HUES48 (cell line): Measurements from ENCODE around the gene NOB1.

Experiments
- H3K27ac ChIP-seq: one replicate; pipeline ENCODE4 v1.7.0; 2013; ENCODE audit warnings: low read depth, low read length, inconsistent platforms
- H3K27me3 ChIP-seq: 2 replicates; pipeline ENCODE4 v1.6.1; 2013; ENCODE audit warnings: mild to moderate bottlenecking, low read length; ENCODE audit not compliant: control insufficient read depth, insufficient read depth
- H3K36me3 ChIP-seq: 2 replicates; pipeline ENCODE4 v1.6.1; 2013; ENCODE audit warnings: low read length; ENCODE audit not compliant: control insufficient read depth, insufficient read depth
- H3K4me1 ChIP-seq: 2 replicates; pipeline ENCODE4 v1.6.1; 2013; ENCODE audit warnings: mild to moderate bottlenecking, low read length; ENCODE audit not compliant: control insufficient read depth, insufficient read depth
- H3K4me3 ChIP-seq: 2 replicates; pipeline ENCODE4 v1.5.1; 2013; ENCODE audit warnings: mild to moderate bottlenecking, low read depth, low read length
- H3K9ac ChIP-seq: 2 replicates; pipeline ENCODE4 v1.6.1; 2013; ENCODE audit warnings: mild to moderate bottlenecking, low read depth, low read length, moderate library complexity
- H3K9me3 ChIP-seq: 2 replicates; pipeline ENCODE4 v1.6.1; 2013; ENCODE audit warnings: low read length; ENCODE audit not compliant: control insufficient read depth, insufficient read depth

NOB1 gene

GRCh38 chr16:69720822-69721430 lies 33.8 kb downstream of the NOB1 start:
- H3K36me3 ChIP-seq: peaks cover 16% of the 10 kb centered on the region
- H3K4me1 ChIP-seq: peaks cover 12% of the 10 kb centered on the region
- no peaks in the 10 kb centered on the region for H3K27me3 ChIP-seq
- H3K4me3 ChIP-seq: no peak overlapping the region
- H3K9ac ChIP-seq: no peak overlapping the region
- H3K27ac ChIP-seq: no peak overlapping the region
- H3K9me3 ChIP-seq: no peaks in the 10 kb centered on the region

- H3K9me3 ChIP-seq: no peaks in the 10 kb centered on the region
- no peak overlapping the region for H3K27ac ChIP-seq
- no peak overlapping the region for H3K4me3 ChIP-seq
- H3K4me1 ChIP-seq: no peaks in the 10 kb centered on the region
- peaks cover 27% of the 10 kb centered on the region for H3K36me3 ChIP-seq
- H3K27me3 ChIP-seq: no peaks in the 10 kb centered on the region
- no peak overlapping the region for H3K9ac ChIP-seq
Measured at GRCh38 chr16:69718111-69718764, 36.5 kb downstream of the NOB1 start.

DNA sequence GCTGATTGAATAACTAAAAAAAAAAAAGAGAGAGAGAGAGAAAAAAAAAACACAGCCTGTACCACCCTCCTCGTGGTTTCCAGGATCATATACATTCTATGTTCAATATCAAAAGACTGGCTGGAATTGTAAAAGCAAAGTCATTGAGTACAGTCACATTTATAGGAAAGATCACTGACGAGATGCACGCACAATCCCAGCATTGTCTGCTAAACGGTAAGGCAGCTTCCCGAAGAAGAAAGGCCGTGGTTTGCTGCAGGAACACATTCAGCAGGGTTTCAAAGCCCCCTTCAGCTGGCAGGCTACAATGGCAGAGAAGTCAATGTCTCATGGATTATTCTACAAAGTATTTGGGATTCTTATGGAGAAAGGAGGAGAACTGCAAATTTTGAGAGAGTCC lies 37.7 kb downstream of the NOB1 start:
- no peak overlapping the region for H3K27ac ChIP-seq
- H3K27me3 ChIP-seq: no peaks in the 10 kb centered on the region
- H3K9me3 ChIP-seq: no peaks in the 10 kb centered on the region
- H3K4me1 ChIP-seq: no peaks in the 10 kb centered on the region
- no peak overlapping the region for H3K9ac ChIP-seq
- peaks cover 38% of the 10 kb centered on the region for H3K36me3 ChIP-seq
- no peak overlapping the region for H3K4me3 ChIP-seq

DNA sequence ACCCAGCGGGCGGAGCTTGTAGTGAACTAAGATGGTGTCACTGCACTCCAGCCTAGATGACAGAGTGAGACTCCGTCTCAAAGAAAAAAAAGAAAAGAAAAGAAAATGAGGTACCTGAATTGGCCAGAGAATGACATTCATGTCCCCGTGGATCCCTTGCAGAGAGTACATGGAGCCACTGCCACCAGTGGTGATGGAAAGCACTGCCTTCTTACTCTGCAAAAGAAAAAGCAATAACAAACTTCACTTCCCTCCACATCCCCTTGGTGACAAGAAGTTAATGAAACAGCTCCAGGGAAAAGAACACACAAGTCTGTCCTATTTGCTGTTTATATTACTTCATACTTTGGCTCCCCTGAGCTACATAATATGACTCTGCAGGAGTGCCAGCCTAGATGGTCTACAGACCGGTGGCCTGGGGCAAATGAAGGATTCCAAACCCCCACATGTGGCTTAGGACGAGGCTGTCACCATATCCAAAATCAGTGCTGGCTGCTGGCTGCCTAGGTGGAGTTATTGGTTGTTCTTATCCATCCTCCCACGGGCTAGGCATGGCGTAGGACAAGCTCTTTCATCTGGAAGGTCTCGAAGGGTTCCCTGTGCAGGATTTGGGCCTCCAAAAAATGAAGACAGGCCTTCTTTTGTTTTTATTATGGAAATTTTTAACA lies 41.7 kb downstream of the NOB1 start:
- H3K27me3 ChIP-seq: no peaks in the 10 kb centered on the region
- H3K36me3 ChIP-seq: peaks cover 48% of the 10 kb centered on the region
- H3K9me3 ChIP-seq: no peaks in the 10 kb centered on the region
- no peak overlapping the region for H3K9ac ChIP-seq
- H3K27ac ChIP-seq: no peak overlapping the region
- no peak overlapping the region for H3K4me3 ChIP-seq
- H3K4me1 ChIP-seq: no peaks in the 10 kb centered on the region

DNA sequence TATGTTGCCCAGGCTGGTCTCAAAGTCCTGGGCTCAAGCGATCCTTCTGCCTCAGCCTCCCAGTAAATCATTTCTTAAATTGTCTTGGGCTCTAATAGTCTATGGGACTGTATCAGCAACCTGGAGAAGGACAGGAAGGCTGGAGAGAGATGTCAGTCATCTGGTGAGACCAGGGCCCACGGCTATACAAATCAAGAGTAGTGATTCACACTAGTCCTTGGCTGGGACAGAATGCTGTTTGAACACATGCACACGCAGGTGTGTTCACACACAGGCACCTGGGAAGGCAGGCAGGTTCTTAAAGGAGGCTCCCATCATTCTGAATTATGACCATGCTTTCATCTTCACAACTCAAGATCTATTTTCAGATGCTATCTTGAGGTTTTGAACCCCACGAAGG lies 42.4 kb downstream of the NOB1 start:
- Histone ChIP-seq H3K36me3 (peaks cover 45% of the 10 kb centered on the region), H3K9ac (no peak overlapping the region), H3K27ac (no peak overlapping the region), H3K4me1 (no peaks in the 10 kb centered on the region), H3K9me3 (no peaks in the 10 kb centered on the region), H3K27me3 (no peaks in the 10 kb centered on the region), H3K4me3 (no peak overlapping the region)

- Histone ChIP-seq H3K27me3 (no peaks in the 10 kb centered on the region), H3K9me3 (no peaks in the 10 kb centered on the region), H3K4me3 (no peak overlapping the region), H3K4me1 (no peaks in the 10 kb centered on the region), H3K36me3 (peaks cover 37% of the 10 kb centered on the region), H3K9ac (no peak overlapping the region), H3K27ac (no peak overlapping the region)
Measured at GRCh38 chr16:69711115-69711740, 43.5 kb downstream of the NOB1 start.

DNA sequence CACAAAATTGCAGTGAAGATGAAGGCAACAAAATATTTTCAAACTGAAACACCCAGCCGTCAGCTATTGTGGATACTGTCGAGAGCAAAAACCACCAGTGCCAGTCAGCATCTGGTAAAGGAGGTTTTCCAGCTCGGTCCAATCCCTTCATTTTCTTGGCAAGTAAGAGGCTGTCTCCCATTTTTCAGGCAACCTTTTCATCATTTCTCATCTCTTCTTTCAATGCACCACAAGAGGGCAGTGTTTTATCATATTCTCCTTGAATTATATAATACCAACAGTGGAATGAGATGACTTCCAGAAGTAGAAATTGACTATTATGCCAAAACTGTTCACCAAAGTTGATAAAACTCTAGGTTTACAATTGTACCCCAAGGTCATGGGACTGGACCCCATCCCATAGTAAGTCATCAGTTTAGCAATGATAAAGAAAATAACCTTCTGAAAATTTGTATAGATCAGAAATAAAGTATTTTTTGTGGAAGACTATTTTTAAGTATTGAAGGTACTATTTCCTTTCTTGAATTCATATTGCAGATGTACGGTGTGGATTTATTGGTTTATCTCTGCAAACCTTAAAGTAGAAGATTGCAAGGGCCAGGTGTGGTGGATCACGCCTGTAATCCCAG lies 45.2 kb downstream of the NOB1 start:
- H3K27ac ChIP-seq: peak overlapping the region; percentile 37
- no peaks in the 10 kb centered on the region for H3K9me3 ChIP-seq
- no peak overlapping the region for H3K9ac ChIP-seq
- H3K27me3 ChIP-seq: no peaks in the 10 kb centered on the region
- H3K36me3 ChIP-seq: peaks cover 27% of the 10 kb centered on the region
- H3K4me3 ChIP-seq: no peak overlapping the region
- no peaks in the 10 kb centered on the region for H3K4me1 ChIP-seq

DNA sequence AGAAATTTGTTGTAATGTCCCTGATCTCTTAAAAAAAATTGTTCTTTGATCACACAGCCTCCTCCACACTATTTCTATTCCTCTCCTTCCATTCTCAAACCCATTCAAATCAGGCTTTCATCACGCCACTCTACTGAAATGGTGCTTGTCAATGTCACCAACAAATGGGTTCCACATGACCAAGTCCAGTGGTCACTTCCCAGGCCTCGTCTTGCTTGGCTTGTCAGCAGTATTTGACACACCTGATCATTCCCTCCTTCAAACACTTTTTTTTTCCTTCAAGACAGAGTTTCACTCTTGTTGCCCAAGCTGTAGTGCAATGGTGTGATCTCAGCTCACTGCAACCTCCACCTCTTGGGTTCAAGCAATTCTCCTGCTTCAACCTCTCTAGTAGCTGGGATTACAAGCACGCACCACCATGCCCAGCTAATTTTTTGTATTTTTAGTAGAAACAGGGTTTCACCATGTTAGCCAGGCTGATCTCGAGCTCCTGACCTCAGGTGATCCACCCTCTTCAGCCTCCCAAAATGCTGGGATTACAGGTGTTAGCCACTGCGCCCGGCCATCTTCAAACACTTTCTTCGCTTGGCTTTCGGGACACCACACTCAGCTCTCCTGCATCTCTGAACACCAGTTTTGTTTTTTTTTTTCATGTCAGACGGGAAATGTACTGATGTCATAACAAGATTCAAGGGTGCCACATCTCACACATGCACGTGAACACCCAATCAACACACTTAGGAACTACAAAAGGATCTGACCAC lies 46.6 kb downstream of the NOB1 start:
- H3K36me3 ChIP-seq: peaks cover 26% of the 10 kb centered on the region
- H3K27ac ChIP-seq: no peak overlapping the region

GRCh38 chr16:69706975-69707340 lies 47.8 kb downstream of the NOB1 start:
- Histone ChIP-seq H3K9me3 (no peaks in the 10 kb centered on the region), H3K4me3 (no peak overlapping the region), H3K9ac (no peak overlapping the region), H3K4me1 (no peaks in the 10 kb centered on the region), H3K27me3 (no peaks in the 10 kb centered on the region), H3K27ac (no peak overlapping the region), H3K36me3 (peaks cover 14% of the 10 kb centered on the region)

More for the DNA sequence above, 46.6 kb downstream of the NOB1 start:
- no peaks in the 10 kb centered on the region for H3K9me3 ChIP-seq
- H3K4me1 ChIP-seq: no peaks in the 10 kb centered on the region
- no peak overlapping the region for H3K9ac ChIP-seq
- no peak overlapping the region for H3K4me3 ChIP-seq
- no peaks in the 10 kb centered on the region for H3K27me3 ChIP-seq

DNA sequence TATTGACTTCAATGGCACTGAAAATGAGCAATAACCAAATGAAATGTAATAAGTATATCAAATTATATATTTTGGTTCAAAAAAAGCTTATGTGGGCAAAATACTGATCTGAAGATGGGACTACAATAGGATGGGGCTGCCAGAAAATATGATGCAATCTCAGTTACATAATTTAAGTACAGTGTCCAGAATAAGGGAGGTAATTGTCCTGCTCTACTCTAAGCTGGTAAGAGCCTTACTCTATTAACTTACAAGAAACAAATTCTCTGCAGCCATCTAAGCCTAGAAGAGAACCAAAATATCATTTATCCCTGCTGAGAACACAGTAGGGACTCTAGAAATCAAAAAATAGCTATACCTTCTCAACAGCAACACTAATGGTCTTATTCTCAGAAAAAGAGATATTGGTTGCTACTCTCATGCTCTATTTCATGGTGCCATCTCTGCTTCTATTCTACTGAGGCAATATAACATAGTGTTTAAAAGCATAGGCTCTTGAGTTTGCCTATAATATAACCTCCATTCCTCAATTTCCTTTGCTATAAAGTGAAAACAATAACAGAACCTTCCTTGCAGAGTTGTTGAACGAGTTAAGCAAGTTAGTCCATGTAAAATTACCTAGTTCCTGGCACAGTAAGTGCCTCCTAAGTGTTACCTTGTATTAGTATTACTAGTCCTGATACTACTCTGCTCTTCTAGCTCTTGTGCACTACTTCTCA lies 48.3 kb downstream of the NOB1 start:
- Histone ChIP-seq H3K9ac (no peak overlapping the region), H3K36me3 (peaks cover 16% of the 10 kb centered on the region), H3K4me1 (no peaks in the 10 kb centered on the region), H3K4me3 (no peak overlapping the region), H3K27ac (no peak overlapping the region), H3K27me3 (no peaks in the 10 kb centered on the region), H3K9me3 (no peaks in the 10 kb centered on the region)
